ENCODE results near the gene LSG1. TPM values are rescaled to one million over a fixed set of nuclear protein-coding genes. Genes with fewer than 3 reads are reported as not detected.
A peak's percentile ranks its signal among the peaks of the same experiment; 100 is the strongest.

Gene LSG1
- total and polyA plus RNA-seq, 10 of the 15 experiments (the other 5 are each of a cell fraction or from before 2014, with no cell fraction given) = 14.3 to 75.6 (median 54.4) TPM

GRCh38 chr3:194671900-194672808 is at the start of gene LSG1 (continued):
- TF ChIP-seq NFYA (IDR thresholded peaks at IDR 0.05; ENCODE audit: borderline replicate concordance, low read depth, low read length) = no peak
- TF ChIP-seq E2F8 (IDR thresholded peaks at IDR 0.05; ENCODE audit: low read depth, partially characterized antibody) = peak; percentile 90
- no peak for TF ChIP-seq PAX8 (IDR thresholded peaks at IDR 0.05)
- no peak for TF ChIP-seq EZH2 (IDR thresholded peaks at IDR 0.05; ENCODE audit: borderline replicate concordance, control insufficient read depth, low read depth, low read length)
- peak; percentile 90 for TF ChIP-seq IKZF1 (conservative IDR thresholded peaks at IDR 0.05)
- no peak for TF ChIP-seq ZNF622 (IDR thresholded peaks at IDR 0.05)
- TF ChIP-seq NR2C2 (IDR thresholded peaks at IDR 0.05; ENCODE audit: borderline replicate concordance, control insufficient read depth, insufficient read length, low read depth) = no peak
- no peak for TF ChIP-seq CHD4 (IDR thresholded peaks at IDR 0.05)
- TF ChIP-seq SMAD1 (IDR thresholded peaks at IDR 0.05; ENCODE audit: low read depth, partially characterized antibody) = peak; percentile 67
- TF ChIP-seq RCOR1 (conservative IDR thresholded peaks at IDR 0.05; ENCODE audit: low read depth, low read length) = no peak
- TF ChIP-seq USF1 (IDR thresholded peaks at IDR 0.05; ENCODE audit: borderline replicate concordance, extremely low read length, insufficient read depth, low read depth, low read length) = no peak
- TF ChIP-seq IRF4 (IDR thresholded peaks at IDR 0.05; ENCODE audit: low read depth, low read length) = peak; percentile 64; the same call in 1 of the 2 replicates
- TF ChIP-seq IRF5 (IDR thresholded peaks at IDR 0.05; ENCODE audit: borderline replicate concordance) = no peak
- peak; percentile 77; the same call in 2 of the 3 replicates for TF ChIP-seq POU2F2 (IDR thresholded peaks at IDR 0.05; ENCODE audit: borderline replicate concordance, low read depth, low read length)
- TF ChIP-seq FOXM1 (IDR thresholded peaks at IDR 0.05; ENCODE audit: low read depth, low read length) = peak; percentile 49; the same call in 1 of the 2 replicates
- TF ChIP-seq ZBTB4 (CRISPR knock-in tag; IDR thresholded peaks at IDR 0.05) = no peak
- TF ChIP-seq SMARCA5 (IDR thresholded peaks at IDR 0.05) = peak; percentile 66; the same call in 1 of the 2 replicates
- no peak; the same call in 1 of the 2 replicates for TF ChIP-seq CBX5 (IDR thresholded peaks at IDR 0.05; ENCODE audit: low read depth)
- TF ChIP-seq YY1 (IDR thresholded peaks at IDR 0.05; ENCODE audit: low read depth, low read length) = peak; percentile 98
